GM12878 (cell line): ENCODE results near the gene PNPLA8. TPM values are rescaled to one million over a fixed set of nuclear protein-coding genes. Genes with fewer than 3 reads are reported as not detected.

Experiments
- polyA plus RNA-seq, 11 experiments: library from polyadenylated mRNA; depleted of rRNA in 4 of 11; unstranded in 6 of 11; stranded (reverse) in 5 of 11; fragments of >200 nt; fragmentation: Nextera tagmentation in 4 of 11; fragmentation: Illumina TruSeq in 1 of 11; extraction: Ambion mirVana in 4 of 11; extraction: Trizol in 1 of 11; gene quantifications; 1 replicate in 1 of 11; 2 replicates in 10 of 11; pipeline versions ENCODE4 v1.2.1 to v1.2.3, GENCODE V29; 2011 to 2016; ENCODE audit warnings: inconsistent platforms in 2 of 11, missing spikeins in 2 of 11, low read depth in 1 of 11
- total RNA-seq, 4 experiments: library from RNA; depleted of rRNA in 3 of 4; stranded (reverse); fragments of >200 nt in 3 of 4; fragmentation: Illumina TruSeq in 1 of 4; extraction: Trizol in 1 of 4; gene quantifications; 2 replicates each; pipeline versions ENCODE4 v1.2.1 to v1.2.3, GENCODE V29; 2013 to 2021

Gene PNPLA8
- total and polyA plus RNA-seq, 10 of the 15 experiments (the other 5 are each of a cell fraction or from before 2014, with no cell fraction given): 8.0 to 16.3 (median 12.2) TPM

Other genes with a start within 250 kb of the PNPLA8 start
- 0.98 and 1.2 TPM in 2 replicates for gene NRCAM, start 69.7 kb downstream of the PNPLA8 start, total RNA-seq (2014; rRNA removed)
- 1.1 and 1.6 TPM in 2 replicates for gene NRCAM, start 69.7 kb downstream of the PNPLA8 start, total RNA-seq (2014; rRNA removed; fragmentation: Illumina TruSeq; extraction: Trizol)
- gene NRCAM, start 69.7 kb downstream of the PNPLA8 start, total RNA-seq (2021): 1.4 and 1.7 TPM in 2 replicates
- 2.0 and 3.0 TPM in 2 replicates for gene NRCAM, start 69.7 kb downstream of the PNPLA8 start, polyA plus RNA-seq (2011; rRNA removed)
- 1.4 and 2.6 TPM in 2 replicates for gene NRCAM, start 69.7 kb downstream of the PNPLA8 start, polyA plus RNA-seq (2014; fragmentation: Illumina TruSeq; extraction: Trizol)
- under 1 TPM; 0.32 to 0.49 TPM for gene NRCAM, start 69.7 kb downstream of the PNPLA8 start, polyA plus RNA-seq (2014; fragmentation: Nextera tagmentation; extraction: Ambion mirVana)
- gene NRCAM, start 69.7 kb downstream of the PNPLA8 start, polyA plus RNA-seq (2014; rRNA removed): 0.59 and 0.75 TPM in 2 replicates
- gene NRCAM, start 69.7 kb downstream of the PNPLA8 start, polyA plus RNA-seq (2016; fragmentation: Nextera tagmentation; extraction: Ambion mirVana): under 1 TPM; 0.30 to 0.92 TPM
- 28.2 and 35.2 TPM in 2 replicates for gene THAP5, start 43.6 kb upstream of the PNPLA8 start, total RNA-seq (2014; rRNA removed)
- gene THAP5, start 43.6 kb upstream of the PNPLA8 start, total RNA-seq (2014; rRNA removed; fragmentation: Illumina TruSeq; extraction: Trizol): 47.0 and 47.7 TPM in 2 replicates
- 22.1 and 22.9 TPM in 2 replicates for gene THAP5, start 43.6 kb upstream of the PNPLA8 start, total RNA-seq (2021)
- gene THAP5, start 43.6 kb upstream of the PNPLA8 start, polyA plus RNA-seq (2011; rRNA removed): 13.0 and 26.9 TPM in 2 replicates
- gene THAP5, start 43.6 kb upstream of the PNPLA8 start, polyA plus RNA-seq (2014; fragmentation: Illumina TruSeq; extraction: Trizol): 45.8 and 50.9 TPM in 2 replicates
- gene THAP5, start 43.6 kb upstream of the PNPLA8 start, polyA plus RNA-seq (2014; fragmentation: Nextera tagmentation; extraction: Ambion mirVana): 10 to 100 TPM; 16.5 to 22.7 TPM
- gene THAP5, start 43.6 kb upstream of the PNPLA8 start, polyA plus RNA-seq (2014; rRNA removed): 11.9 and 16.4 TPM in 2 replicates
- 10 to 100 TPM; 25.4 to 35.9 TPM for gene THAP5, start 43.6 kb upstream of the PNPLA8 start, polyA plus RNA-seq (2016; fragmentation: Nextera tagmentation; extraction: Ambion mirVana)
- gene DNAJB9, start 43.7 kb upstream of the PNPLA8 start, total RNA-seq (2014; rRNA removed): 15.6 and 20.9 TPM in 2 replicates
- gene DNAJB9, start 43.7 kb upstream of the PNPLA8 start, total RNA-seq (2014; rRNA removed; fragmentation: Illumina TruSeq; extraction: Trizol): 9.2 and 10.2 TPM in 2 replicates
- gene DNAJB9, start 43.7 kb upstream of the PNPLA8 start, total RNA-seq (2021): 6.9 and 8.4 TPM in 2 replicates
- 5.8 and 7.7 TPM in 2 replicates for gene DNAJB9, start 43.7 kb upstream of the PNPLA8 start, polyA plus RNA-seq (2011; rRNA removed)
- 7.2 and 7.9 TPM in 2 replicates for gene DNAJB9, start 43.7 kb upstream of the PNPLA8 start, polyA plus RNA-seq (2014; fragmentation: Illumina TruSeq; extraction: Trizol)
- 1 to 10 TPM; 4.5 to 5.0 TPM for gene DNAJB9, start 43.7 kb upstream of the PNPLA8 start, polyA plus RNA-seq (2014; fragmentation: Nextera tagmentation; extraction: Ambion mirVana)
- gene DNAJB9, start 43.7 kb upstream of the PNPLA8 start, polyA plus RNA-seq (2014; rRNA removed): 9.4 and 13.3 TPM in 2 replicates
- 10 to 100 TPM; 17.6 to 19.1 TPM for gene DNAJB9, start 43.7 kb upstream of the PNPLA8 start, polyA plus RNA-seq (2016; fragmentation: Nextera tagmentation; extraction: Ambion mirVana)